Left ventricle myocardium inferior (tissue), 1 donor: Measurements from ENCODE around the gene FNBP1L. TPM values are rescaled to one million over a fixed set of nuclear protein-coding genes. Genes with fewer than 3 reads are reported as not detected.
"Not testable (repeated sequence)": the region's sequence is repeated elsewhere in the genome, so short reads cannot be mapped to it uniquely, and the experiment has no call there.

Experiments
- DNase-seq: peaks from one replicate; pipeline ENCODE4 v3.0.0-alpha.2; 2020
- H3K27ac ChIP-seq: fragments of 200-600 bp; replicated peaks from 2 replicates; pipeline ENCODE4 v1.8.0; 2021
- H3K27me3 ChIP-seq: fragments of 200-600 bp; 2 replicates; pipeline ENCODE4 v1.8.0; 2021; ENCODE audit warnings: low read depth
- H3K36me3 ChIP-seq: fragments of 200-600 bp; 2 replicates; pipeline ENCODE4 v1.8.0; 2021
- H3K4me1 ChIP-seq: fragments of 200-600 bp; 2 replicates; pipeline ENCODE4 v1.8.0; 2021
- H3K4me3 ChIP-seq: fragments of 200-600 bp; 2 replicates; pipeline ENCODE4 v1.8.0; 2021; ENCODE audit warnings: mild to moderate bottlenecking, moderate library complexity
- H3K9me3 ChIP-seq: fragments of 200-600 bp; replicated peaks from 2 replicates; pipeline ENCODE4 v1.8.0; 2021
- intact Hi-C: fragments of 100-400 bp; cut with micrococcal nuclease; formaldehyde crosslinking; loops from one replicate; pipeline ENCODE4 v1.11.0; 2022
- total RNA-seq: library from RNA; stranded (reverse); fragmentation: NEBNext Ultra II Directional; extraction: Animal tissue kit (Norgen Biotek cat#: 25700); gene quantifications from one replicate; pipeline ENCODE4 v1.2.1, GENCODE V29; 2021
- TF ChIP-seq, protein P1 (sequence below): fragments of 200-600 bp; IDR thresholded peaks from 2 replicates; pipeline ENCODE4 v1.8.0; 2021; ENCODE audit warnings: antibody characterized with exemption, mild to moderate bottlenecking, borderline replicate concordance
- donor health status: DM: no; HTN: yes; CAD: no; lungs with severe emphysema.

Gene FNBP1L
- total RNA-seq, 1 donor from 2014 or later: 28.0 TPM

DNA sequence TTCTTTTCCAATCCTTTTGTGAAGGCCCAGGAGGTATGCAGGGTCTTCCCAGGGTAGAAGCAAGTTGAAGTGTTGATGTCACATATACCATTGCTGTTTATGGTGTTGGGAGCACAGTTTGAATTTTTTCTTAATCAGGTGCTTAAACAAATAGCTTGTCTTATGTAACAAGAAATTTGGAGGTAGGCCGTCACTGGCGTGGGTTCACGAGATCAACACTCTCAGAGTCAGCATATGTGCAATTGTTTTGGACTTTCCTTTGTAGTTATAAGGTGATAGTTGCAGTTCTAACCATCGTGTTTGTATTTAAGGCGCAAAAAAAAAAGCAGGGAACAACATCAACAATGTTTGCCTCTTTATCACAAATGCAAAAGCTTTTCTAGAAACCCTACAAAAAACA lies 13.3 kb downstream of the FNBP1L start:
- no peaks in the 10 kb centered on the region for H3K36me3 ChIP-seq
- no peak for DNase-seq
- intact Hi-C loops: no loop called here
- no peak overlapping the region for H3K4me3 ChIP-seq
- H3K27ac ChIP-seq: no peak overlapping the region
- TF ChIP-seq, protein P1, sequence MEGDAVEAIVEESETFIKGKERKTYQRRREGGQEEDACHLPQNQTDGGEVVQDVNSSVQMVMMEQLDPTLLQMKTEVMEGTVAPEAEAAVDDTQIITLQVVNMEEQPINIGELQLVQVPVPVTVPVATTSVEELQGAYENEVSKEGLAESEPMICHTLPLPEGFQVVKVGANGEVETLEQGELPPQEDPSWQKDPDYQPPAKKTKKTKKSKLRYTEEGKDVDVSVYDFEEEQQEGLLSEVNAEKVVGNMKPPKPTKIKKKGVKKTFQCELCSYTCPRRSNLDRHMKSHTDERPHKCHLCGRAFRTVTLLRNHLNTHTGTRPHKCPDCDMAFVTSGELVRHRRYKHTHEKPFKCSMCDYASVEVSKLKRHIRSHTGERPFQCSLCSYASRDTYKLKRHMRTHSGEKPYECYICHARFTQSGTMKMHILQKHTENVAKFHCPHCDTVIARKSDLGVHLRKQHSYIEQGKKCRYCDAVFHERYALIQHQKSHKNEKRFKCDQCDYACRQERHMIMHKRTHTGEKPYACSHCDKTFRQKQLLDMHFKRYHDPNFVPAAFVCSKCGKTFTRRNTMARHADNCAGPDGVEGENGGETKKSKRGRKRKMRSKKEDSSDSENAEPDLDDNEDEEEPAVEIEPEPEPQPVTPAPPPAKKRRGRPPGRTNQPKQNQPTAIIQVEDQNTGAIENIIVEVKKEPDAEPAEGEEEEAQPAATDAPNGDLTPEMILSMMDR: no peak
- peaks cover 11% of the 10 kb centered on the region for H3K9me3 ChIP-seq
- H3K4me1 ChIP-seq: peaks cover 34% of the 10 kb centered on the region
- H3K27me3 ChIP-seq: no peaks in the 10 kb centered on the region

DNA sequence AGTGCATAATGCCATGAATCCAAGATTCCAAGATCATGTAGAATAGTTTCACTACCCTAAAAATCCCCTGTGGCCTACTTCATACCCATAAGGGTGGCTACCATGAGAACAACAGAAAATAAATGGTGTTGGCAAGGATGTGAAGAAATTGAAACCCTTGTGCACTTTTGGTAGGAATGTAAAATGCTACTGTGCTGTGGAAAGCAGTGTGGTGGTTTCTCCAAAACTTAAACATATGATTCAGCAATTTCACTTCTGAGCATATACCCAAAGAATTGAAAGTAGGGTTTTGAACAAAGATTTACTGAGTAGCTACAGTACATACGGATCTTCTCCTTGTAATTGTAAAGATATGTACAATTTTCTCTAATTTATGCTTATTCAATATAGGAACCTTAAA lies 16.0 kb downstream of the FNBP1L start:
- H3K36me3 ChIP-seq: no peaks in the 10 kb centered on the region
- intact Hi-C loops: no loop called here
- TF ChIP-seq, protein P1: no peak

DNA sequence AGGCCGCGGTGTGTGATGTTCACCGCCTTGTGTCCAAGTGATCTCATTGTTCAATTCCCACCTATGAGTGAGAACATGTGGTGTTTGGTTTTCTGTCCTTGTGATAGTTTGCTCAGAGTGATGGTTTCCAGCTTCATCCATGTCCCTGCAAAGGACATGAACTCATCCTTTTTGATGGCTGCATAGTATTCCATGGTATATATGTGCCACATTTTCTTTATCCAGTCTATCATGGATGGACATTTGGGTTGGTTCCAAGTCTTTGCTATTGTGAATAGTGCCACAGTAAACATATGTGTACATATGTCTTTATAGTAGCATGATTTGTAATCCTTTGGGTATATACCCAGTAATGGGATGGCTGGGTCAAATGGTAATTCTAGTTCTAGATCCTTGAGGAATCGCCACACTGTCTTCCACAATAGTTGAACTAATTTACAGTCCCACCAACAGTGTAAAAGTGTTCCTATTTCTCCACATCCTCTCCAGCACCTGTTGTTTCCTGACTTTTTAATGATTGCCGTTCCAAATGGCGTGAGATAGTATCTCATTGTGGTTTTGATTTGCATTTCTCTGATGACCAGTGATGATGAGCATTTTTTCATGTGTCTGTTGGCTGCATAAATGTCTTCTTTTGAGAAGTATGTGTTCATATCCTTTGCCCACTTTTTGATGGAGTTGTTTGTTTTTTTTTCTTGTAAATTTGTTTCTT lies 17.6 kb downstream of the FNBP1L start:
- DNase-seq, H3K36me3 ChIP-seq, H3K4me3 ChIP-seq, H3K27me3 ChIP-seq, H3K27ac ChIP-seq, intact Hi-C loops: not testable (repeated sequence)
- Histone ChIP-seq H3K9me3 (peaks cover 17% of the 10 kb centered on the region), H3K4me1 (peaks cover 27% of the 10 kb centered on the region)

More for the DNA sequence above, 16.0 kb downstream of the FNBP1L start:
- H3K4me3 ChIP-seq: no peak overlapping the region
- H3K9me3 ChIP-seq: peaks cover 17% of the 10 kb centered on the region
- no peaks in the 10 kb centered on the region for H3K27me3 ChIP-seq
- H3K4me1 ChIP-seq: peaks cover 34% of the 10 kb centered on the region
- DNase-seq: no peak
- H3K27ac ChIP-seq: no peak overlapping the region

DNA sequence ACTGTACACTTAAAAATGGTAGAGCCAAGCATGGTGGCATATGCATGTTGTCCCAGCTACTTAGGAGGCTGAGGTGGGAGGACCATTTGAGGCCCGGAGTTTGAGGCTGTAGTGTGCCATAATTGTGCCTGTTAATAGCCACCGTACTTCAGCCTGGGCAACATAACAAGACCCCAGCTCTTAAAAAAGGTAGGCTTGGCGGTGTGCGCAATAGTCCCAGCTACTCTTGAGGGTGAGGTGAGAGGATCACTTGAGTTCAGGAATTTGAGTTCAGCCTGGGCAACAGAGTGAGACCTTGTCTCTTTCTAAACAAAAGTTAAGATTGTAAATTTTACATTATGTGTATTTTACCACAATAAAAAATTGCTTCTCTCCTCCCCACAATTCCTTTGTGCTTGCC lies 19.7 kb downstream of the FNBP1L start:
- Histone ChIP-seq H3K4me1 (peaks cover 27% of the 10 kb centered on the region), H3K9me3 (peaks cover 17% of the 10 kb centered on the region), H3K36me3 (no peaks in the 10 kb centered on the region), H3K4me3 (no peak overlapping the region), H3K27ac (no peak overlapping the region), H3K27me3 (no peaks in the 10 kb centered on the region)
- DNase-seq: no peak
- TF ChIP-seq, protein P1: no peak
- intact Hi-C loops: no loop called here

DNA sequence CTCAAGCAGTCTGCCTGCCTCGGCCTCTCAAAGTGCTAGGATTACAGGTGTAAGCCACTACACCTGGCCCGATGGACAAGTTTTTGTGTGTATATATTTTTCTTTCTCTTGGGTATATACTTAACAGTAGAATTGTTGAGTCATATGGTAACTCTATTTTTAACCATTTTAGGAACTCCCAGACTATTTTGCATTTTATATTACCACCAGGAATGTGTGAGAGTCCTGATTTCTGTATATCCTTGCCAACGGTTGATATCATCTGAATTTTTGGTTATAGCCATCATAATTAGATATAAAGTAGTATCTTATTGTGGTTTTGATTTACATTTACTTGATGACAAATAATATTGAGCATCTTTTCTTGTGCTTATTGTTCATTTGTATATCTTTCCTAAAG lies 20.7 kb downstream of the FNBP1L start:
- TF ChIP-seq, protein P1: no peak
- Histone ChIP-seq H3K36me3 (no peaks in the 10 kb centered on the region), H3K27me3 (no peaks in the 10 kb centered on the region), H3K27ac (no peak overlapping the region), H3K9me3 (peaks cover 17% of the 10 kb centered on the region), H3K4me1 (peaks cover 19% of the 10 kb centered on the region), H3K4me3 (no peak overlapping the region)
- DNase-seq: no peak
- intact Hi-C loops: no loop called here

DNA sequence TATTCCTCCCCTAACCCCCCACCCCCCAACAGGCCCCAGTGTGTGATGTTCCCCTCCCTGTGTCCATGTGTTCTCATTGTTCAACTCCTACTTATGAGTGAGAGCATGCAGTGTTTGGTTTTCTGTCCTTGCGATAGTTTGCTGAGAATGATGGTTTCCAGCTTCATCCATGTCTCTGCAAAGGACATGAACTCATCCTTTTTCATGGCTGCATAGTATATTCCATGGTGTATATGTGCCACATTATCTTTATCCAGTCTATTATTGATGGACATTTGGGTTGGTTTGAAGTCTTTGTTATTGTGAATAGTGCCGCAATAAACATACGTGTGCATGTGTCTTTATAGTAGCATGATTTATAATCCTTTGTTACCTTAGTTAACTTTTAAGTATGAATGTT lies 21.3 kb downstream of the FNBP1L start:
- H3K36me3 ChIP-seq, H3K27ac ChIP-seq, intact Hi-C loops, DNase-seq, H3K27me3 ChIP-seq, H3K4me3 ChIP-seq: not testable (repeated sequence)
- Histone ChIP-seq H3K4me1 (peaks cover 17% of the 10 kb centered on the region), H3K9me3 (peaks cover 12% of the 10 kb centered on the region)
